Upper lobe of right lung (tissue), 1 donor: Measurements from ENCODE around the gene FIG4. TPM values are rescaled to one million over a fixed set of nuclear protein-coding genes. Genes with fewer than 3 reads are reported as not detected.

Experiments used
- ATAC-seq: fragments of 200-7000 bp; cut with Tn5 transposase; one replicate; pipeline ENCODE4 v1.9.1; 2020; ENCODE audit warnings: mild to moderate bottlenecking, moderate library complexity
- DNase-seq: peaks from one replicate; pipeline ENCODE4 v3.0.0-alpha.2; 2020
- H3K27ac ChIP-seq: fragments of 200-600 bp; one replicate; pipeline ENCODE4 v1.8.0; 2022
- H3K27me3 ChIP-seq: fragments of 200-600 bp; one replicate; pipeline ENCODE4 v1.8.0; 2022; ENCODE audit warnings: mild to moderate bottlenecking
- H3K36me3 ChIP-seq: fragments of 200-600 bp; one replicate; pipeline ENCODE4 v1.8.0; 2022
- H3K4me1 ChIP-seq: fragments of 200-600 bp; one replicate; pipeline ENCODE4 v1.8.0; 2022
- H3K4me3 ChIP-seq: fragments of 200-600 bp; one replicate; pipeline ENCODE4 v1.8.0; 2022; ENCODE audit warnings: mild to moderate bottlenecking
- H3K9me3 ChIP-seq: fragments of 200-600 bp; one replicate; pipeline ENCODE4 v1.8.0; 2022
- CTCF ChIP-seq: fragments of 200-600 bp; IDR thresholded peaks from one replicate; pipeline ENCODE4 v1.8.0; 2022; ENCODE audit warnings: antibody characterized with exemption
- intact Hi-C: fragments of 100-400 bp; cut with DNase I; formaldehyde crosslinking; loops from one replicate; pipeline ENCODE4 v1.11.0; 2022
- total RNA-seq: library from RNA; stranded (reverse); fragmentation: NEBNext Ultra II Directional; extraction: Animal tissue kit (Norgen Biotek cat#: 25700); gene quantifications from one replicate; pipeline ENCODE4 v1.2.1, GENCODE V29; 2021
- donor health status: DM: no; HTN: yes; CAD: no; lungs with severe emphysema.

Gene FIG4
- total RNA-seq, 1 donor from 2014 or later: 31.3 TPM

- DNase-seq (no peak), ATAC-seq (no peak)
- TF ChIP-seq CTCF: no peak
- Histone ChIP-seq H3K36me3 (peaks cover 39% of the 10 kb centered on the region), H3K27me3 (no peaks in the 10 kb centered on the region), H3K27ac (no peak overlapping the region), H3K4me3 (no peak overlapping the region), H3K9me3 (no peaks in the 10 kb centered on the region), H3K4me1 (peaks cover 7% of the 10 kb centered on the region)
- intact Hi-C loops: no loop called here
Measured at GRCh38 chr6:109788687-109789086, 97.6 kb downstream of the FIG4 start.

DNA sequence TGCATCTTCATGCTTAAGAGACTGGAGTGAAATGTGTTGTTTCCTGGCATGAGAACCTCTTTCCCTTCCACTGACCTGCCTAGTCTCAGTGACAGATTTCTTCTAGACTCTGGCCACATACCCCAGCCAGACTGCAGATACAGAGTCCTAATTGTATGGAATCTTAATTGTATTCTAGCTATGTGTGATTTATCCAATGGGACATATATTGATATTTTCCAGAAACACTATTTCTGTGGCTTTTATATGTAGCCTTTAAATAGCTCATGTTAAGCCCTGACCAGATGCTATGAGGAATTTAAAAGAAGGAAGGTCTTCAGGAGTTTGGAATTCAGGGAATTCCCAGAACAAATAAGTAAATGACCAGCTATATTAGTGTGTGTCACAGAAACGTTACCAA, 99.0 kb downstream of the FIG4 start:
- no peaks in the 10 kb centered on the region for H3K9me3 ChIP-seq
- peaks cover 16% of the 10 kb centered on the region for H3K4me1 ChIP-seq
- peaks cover 39% of the 10 kb centered on the region for H3K36me3 ChIP-seq
- H3K27ac ChIP-seq: no peak overlapping the region
- H3K27me3 ChIP-seq: no peaks in the 10 kb centered on the region
- H3K4me3 ChIP-seq: no peak overlapping the region
- ATAC-seq (no peak), DNase-seq (no peak)
- no peak for TF ChIP-seq CTCF
- intact Hi-C loops: no loop called here

DNA sequence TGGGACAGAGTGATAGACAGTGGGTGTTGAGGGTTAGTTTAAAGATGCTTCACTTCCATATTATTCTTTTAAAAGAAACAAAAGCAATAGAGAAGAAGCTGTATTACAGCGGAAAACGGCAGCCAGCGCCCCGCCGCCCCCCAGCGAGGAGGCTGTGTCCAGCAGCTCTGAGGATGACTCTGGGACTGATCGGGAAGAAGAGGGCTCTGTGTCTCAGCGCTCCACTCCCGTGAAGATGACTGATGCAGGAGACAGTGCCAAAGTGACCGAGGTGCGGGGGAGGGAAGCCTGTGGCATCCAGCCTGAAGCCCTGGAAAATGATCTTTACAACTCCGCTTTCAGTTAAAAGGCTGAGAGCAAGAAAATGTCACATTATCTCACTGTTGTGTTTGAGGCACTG, 100.2 kb downstream of the FIG4 start:
- DNase-seq: no peak
- no peaks in the 10 kb centered on the region for H3K9me3 ChIP-seq
- H3K27me3 ChIP-seq: no peaks in the 10 kb centered on the region
- H3K36me3 ChIP-seq: peaks cover 33% of the 10 kb centered on the region
- H3K27ac ChIP-seq: no peak overlapping the region
- intact Hi-C loops: no loop called here
- no peak overlapping the region for H3K4me3 ChIP-seq
- no peak for ATAC-seq
- peaks cover 16% of the 10 kb centered on the region for H3K4me1 ChIP-seq
- TF ChIP-seq CTCF: no peak

- no peak for ATAC-seq
- Histone ChIP-seq H3K27ac (peak overlapping the region; percentile 24), H3K27me3 (no peaks in the 10 kb centered on the region), H3K4me1 (peaks cover 16% of the 10 kb centered on the region), H3K4me3 (no peak overlapping the region), H3K9me3 (no peaks in the 10 kb centered on the region), H3K36me3 (peaks cover 23% of the 10 kb centered on the region)
- no peak for DNase-seq
- intact Hi-C loops: no loop called here
- TF ChIP-seq CTCF: no peak
Measured at GRCh38 chr6:109793021-109793420, 101.9 kb downstream of the FIG4 start.

- Histone ChIP-seq H3K27me3 (no peaks in the 10 kb centered on the region), H3K36me3 (peaks cover 15% of the 10 kb centered on the region), H3K4me3 (no peak overlapping the region), H3K9me3 (no peaks in the 10 kb centered on the region), H3K4me1 (peaks cover 16% of the 10 kb centered on the region), H3K27ac (peak overlapping the region; percentile 40)
- intact Hi-C loops: no loop called here
- TF ChIP-seq CTCF: no peak
- peak; percentile 92 for ATAC-seq
- DNase-seq: no peak
Measured at GRCh38 chr6:109793792-109794191, 102.7 kb downstream of the FIG4 start.
